Measurements from ENCODE around the gene CCDC63. TPM values are rescaled to one million over a fixed set of nuclear protein-coding genes. Genes with fewer than 3 reads are reported as not detected.

CCDC63 gene
- polyA plus RNA-seq (ENCODE audit: insufficient read length in 4 of 4) = under 1 TPM in 1 of 4 donors, not detected in 3; 0.08 TPM

GRCh38 chr12:110846615-110847566 is at the start of gene CCDC63:
Gene CCDC63 (plus strand): TSS chr12:110846987. CDS start chr12:110852955, 5,968 bp downstream.
- DNase-seq (ENCODE audit: low read depth in 4 of 4, low spot score in 3 of 4) = peak in 2 of 4 donors; percentile 22 to 43

GRCh38 chr12:110798461-110798860 is 48.3 kb upstream of the CCDC63 start:
- DNase-seq (ENCODE audit: low read depth in 4 of 4, low spot score in 3 of 4) = no peak

- DNase-seq (ENCODE audit: low read depth in 4 of 4, low spot score in 3 of 4) = no peak
These were observed 44.3 kb upstream of the CCDC63 start for GRCh38 chr12:110802489-110802888.

GRCh38 chr12:110804406-110804805 is 42.4 kb upstream of the CCDC63 start:
- DNase-seq (ENCODE audit: low read depth in 4 of 4, low spot score in 3 of 4) = no peak

DNA sequence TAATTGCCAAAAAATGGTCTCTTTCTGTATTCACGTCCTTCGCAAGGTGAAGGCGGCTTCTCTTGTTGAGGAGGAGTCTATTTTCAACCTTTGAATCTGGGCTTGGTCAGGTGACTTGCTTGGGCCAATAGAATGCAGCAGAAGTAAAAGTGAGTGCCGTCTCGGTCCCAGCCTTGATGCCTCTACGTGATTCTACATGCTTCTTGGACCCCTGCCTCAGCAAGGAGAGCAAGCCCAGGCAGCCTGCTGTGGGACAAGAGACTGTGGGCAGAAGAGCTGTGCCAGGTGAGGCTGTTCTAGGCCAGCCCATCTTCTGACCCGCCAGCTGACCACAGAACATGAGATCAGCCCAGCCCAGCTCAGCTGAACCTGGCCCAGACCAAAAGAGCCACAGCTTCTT is 39.1 kb upstream of the CCDC63 start:
- DNase-seq (ENCODE audit: low read depth in 4 of 4, low spot score in 3 of 4) = no peak

DNA sequence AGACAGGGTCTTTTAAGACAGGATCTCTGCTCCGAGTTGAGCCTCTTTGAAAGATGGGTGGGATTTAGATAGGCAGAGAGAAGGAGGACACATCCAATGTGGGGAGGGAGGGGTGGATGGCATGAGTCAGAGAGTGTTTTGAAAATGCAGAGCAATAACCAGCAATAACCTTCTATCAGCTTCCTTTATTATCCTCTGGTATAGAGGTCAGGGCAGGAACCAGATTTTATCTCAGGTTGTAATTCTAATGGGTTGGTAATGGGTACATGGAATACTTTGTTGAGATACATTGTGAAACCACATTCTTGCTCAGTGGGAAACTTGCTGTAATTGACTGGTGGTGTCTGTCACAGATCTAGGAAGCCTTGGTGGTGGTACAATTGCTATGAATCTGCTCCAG is 37.6 kb upstream of the CCDC63 start:
- DNase-seq (ENCODE audit: low read depth in 4 of 4, low spot score in 3 of 4) = no peak

DNA sequence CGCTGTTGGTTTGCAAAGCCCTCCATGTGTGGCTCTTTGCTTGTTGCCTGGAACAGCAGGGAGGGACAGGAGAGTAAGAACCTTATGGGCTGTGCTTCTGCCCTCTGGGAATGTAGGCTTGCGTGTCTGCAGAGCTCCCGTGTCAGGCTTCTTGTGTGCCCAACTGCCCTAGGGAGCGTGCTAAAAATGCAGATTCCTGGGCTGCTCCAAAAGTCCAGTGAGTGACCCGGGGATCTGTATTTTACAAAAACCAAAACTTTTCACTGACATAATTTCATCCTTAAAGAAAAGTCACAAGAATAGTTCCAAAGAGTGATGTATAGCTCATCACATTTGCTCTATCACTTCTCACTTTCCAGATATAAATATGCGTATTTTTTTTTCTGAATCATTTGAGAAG is 34.8 kb upstream of the CCDC63 start:
- DNase-seq (ENCODE audit: low read depth in 4 of 4, low spot score in 3 of 4) = no peak

DNA sequence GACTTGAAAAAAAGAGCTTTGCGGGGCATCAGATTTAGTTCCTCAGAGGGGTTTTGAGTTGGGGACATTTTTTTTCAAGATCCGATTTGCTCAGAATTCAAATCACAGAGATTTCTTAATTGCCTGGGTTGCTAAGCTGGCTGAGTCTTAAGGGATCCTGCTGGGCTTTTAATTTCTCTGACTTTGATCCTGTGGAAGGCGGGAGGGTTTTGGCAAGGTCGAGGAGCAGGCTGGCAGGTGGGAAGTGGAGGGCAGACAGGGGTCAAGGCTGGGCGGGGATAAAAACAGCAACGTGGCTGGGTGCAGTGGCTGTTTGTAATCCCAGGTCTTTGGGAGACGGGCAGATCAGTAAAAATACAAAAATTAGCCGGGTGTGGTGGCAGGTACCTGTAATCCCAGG is 33.5 kb upstream of the CCDC63 start:
- DNase-seq (ENCODE audit: low read depth in 4 of 4, low spot score in 3 of 4) = no peak

DNA sequence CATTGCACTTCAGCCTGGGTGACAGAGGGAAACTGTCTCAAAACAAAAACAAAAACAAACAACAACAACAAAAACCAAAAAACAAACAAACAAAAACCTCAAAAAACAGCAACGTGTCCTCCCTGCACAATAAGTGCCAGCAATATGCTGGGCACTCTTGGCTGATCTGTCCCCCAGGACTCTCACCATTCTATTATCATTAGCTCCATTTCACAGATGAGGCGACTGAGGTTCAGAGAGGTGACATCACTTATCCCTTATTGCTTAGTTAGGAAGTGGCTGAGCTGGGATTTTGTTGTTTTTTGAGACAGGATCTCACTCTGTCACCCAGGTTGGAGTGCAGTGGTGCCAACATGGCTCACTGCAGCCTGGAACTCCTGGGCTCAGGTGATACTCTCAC is 33.0 kb upstream of the CCDC63 start:
- no peak for DNase-seq (ENCODE audit: low read depth in 4 of 4, low spot score in 3 of 4)

DNA sequence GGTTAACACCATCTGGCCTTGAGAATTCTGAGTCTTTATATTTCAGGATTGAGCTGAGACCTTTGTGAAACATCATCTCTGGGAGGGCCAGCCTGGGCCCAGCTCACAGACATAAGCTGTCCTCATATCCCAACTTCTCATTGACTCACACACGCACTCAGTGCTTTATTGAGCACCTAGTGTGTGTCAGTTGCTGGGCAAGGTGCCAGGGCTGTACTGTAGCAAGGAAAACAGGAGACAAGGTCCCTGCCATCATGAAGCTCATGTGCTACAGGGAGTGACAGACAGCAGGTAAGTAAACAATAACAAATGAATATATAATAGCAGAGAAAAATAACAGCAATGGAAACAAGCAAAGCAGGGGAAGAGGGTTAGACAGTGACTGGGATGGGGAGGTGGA is 30.5 kb upstream of the CCDC63 start:
- no peak for DNase-seq (ENCODE audit: low read depth in 4 of 4, low spot score in 3 of 4)

DNA sequence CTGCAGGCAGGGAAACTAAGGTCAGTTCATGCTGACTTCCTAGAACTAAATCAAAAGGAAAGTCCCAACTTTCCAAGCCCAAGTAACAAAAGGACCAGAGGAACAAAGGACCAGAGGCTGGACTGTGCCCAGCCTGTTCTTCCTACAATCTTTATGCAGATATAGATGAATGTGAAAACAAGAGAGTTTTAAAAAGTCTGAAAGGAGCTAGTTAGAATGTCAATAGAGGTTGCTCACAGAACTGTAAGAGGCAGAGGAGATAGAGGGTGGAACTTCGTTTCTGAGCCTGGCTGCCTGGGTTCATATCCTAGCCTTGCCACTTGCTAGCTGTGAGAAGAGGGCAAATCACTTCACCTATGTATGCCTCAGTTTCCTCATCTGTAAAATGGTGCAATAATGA is 30.0 kb upstream of the CCDC63 start:
- DNase-seq (ENCODE audit: low read depth in 4 of 4, low spot score in 3 of 4) = no peak

GRCh38 chr12:110818511-110818910 is 28.3 kb upstream of the CCDC63 start:
- DNase-seq (ENCODE audit: low read depth in 4 of 4, low spot score in 3 of 4) = no peak

DNA sequence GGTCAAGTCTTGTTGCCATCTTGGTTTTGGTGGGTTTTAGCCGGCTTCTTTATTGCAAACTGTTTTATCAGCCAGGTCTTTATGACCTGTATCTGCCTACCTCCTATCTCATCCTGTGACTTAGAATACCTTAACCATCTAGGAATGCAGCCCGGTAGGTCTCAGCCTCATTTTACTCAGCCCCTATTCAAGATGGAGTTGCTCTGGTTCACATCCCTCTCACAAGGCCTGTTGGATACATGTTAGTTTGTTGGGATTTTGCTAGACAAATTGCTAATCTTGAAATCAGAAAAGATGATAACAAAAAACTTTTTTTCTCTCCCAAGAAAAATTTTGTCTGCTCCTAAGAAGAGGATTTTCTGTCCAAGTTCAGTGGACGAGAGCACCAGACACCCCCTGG is 27.6 kb upstream of the CCDC63 start:
- DNase-seq (ENCODE audit: low read depth in 4 of 4, low spot score in 3 of 4) = no peak

GRCh38 chr12:110819646-110820045 is 27.1 kb upstream of the CCDC63 start:
- DNase-seq (ENCODE audit: low read depth in 4 of 4, low spot score in 3 of 4) = no peak

- no peak for DNase-seq (ENCODE audit: low read depth in 4 of 4, low spot score in 3 of 4)
These were observed 24.9 kb upstream of the CCDC63 start for GRCh38 chr12:110821917-110822316.

DNA sequence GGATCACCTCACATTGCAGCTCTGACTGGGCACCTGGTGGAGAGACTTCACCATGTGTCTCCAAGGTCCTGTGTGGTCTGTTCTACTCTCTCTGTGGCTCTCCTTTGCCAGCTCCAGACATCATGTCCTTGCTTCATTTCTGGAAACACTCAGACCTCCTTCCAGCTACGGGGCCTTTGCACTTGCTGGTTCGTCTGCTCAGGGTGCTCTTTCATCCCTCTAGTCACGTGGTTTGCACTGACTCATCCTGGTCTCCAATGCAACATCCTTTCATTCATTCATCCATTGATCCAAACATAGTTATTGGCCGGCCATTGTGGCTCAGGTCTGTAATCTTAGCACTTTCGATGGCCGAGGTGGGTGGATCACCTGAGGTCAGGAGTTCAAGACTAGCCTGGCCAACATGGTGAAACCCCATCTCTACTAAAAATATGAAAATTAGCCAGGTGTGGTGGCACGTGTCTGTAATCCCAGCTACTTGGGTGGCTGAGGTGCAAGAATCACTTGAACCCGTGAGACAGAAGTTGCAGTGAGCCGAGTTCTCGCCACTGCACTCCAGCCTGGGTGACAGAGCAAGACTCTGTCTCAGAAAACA is 23.9 kb upstream of the CCDC63 start:
- no peak for DNase-seq (ENCODE audit: low read depth in 4 of 4, low spot score in 3 of 4)

DNA sequence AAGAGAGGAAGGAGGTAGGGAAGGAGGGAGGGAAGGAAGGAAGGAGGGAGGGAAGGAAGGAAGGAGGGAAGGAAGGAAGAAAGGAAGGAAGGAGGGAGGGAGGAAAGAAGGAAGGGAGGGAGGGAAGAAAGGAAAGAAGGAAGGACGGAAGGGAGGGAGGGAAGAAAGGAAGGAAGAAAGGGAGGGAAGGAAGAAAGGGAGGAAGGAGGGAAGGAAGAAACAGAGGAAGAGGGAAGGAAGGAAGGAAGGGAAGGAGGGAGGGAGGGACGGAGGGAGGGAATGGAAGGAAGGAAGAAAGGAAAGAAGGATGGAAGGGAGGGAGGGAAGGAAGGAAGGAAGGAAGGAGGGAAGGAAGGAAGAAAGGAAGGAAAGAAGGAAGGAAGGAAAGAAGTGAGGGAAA is 22.4 kb upstream of the CCDC63 start:
- DNase-seq (ENCODE audit: low read depth in 4 of 4, low spot score in 3 of 4) = no peak

GRCh38 chr12:110825530-110825929 is 21.3 kb upstream of the CCDC63 start:
- DNase-seq (ENCODE audit: low read depth in 4 of 4, low spot score in 3 of 4) = no peak

- DNase-seq (ENCODE audit: low read depth in 4 of 4, low spot score in 3 of 4) = peak; percentile 48 to 57 (median 49)
These were observed 20.1 kb upstream of the CCDC63 start for GRCh38 chr12:110826592-110827200.

DNA sequence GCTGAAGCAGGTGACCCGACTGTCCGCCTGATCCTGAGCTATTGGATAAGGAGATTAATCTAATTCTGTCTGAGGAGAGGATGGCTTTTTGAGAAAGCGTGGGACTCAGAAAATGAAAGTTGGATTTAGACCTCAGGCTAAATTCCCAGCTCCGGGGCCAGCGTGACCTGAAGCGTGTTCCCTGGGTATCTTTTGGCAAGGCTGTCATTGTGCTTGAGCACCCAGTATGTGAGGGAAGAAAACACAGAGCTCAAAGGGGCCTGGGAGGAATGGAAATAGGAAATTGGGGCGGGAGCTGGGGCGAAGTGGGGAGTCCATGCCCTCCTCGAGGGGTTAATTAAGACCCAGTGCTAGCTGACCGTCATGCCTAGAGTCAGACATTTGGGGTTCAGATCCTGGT is 17.5 kb upstream of the CCDC63 start:
- DNase-seq (ENCODE audit: low read depth in 4 of 4, low spot score in 3 of 4) = no peak

- DNase-seq (ENCODE audit: low read depth in 4 of 4, low spot score in 3 of 4) = no peak
These were observed 10.5 kb upstream of the CCDC63 start for GRCh38 chr12:110836291-110836690.

- DNase-seq (ENCODE audit: low read depth in 4 of 4, low spot score in 3 of 4) = no peak
These were observed 5.8 kb upstream of the CCDC63 start for GRCh38 chr12:110841007-110841406.

Data from right renal pelvis (tissue), 4 donors.